Endothelial cell of umbilical vein (primary cell): ENCODE data around the gene MAP4K4.

ENCODE experiments used
- EZH2 ChIP-seq: IDR thresholded peaks from 2 replicates; pipeline ENCODE4 v1.6.1; 2012; ENCODE audit warnings: borderline replicate concordance, low read depth, mild to moderate bottlenecking, moderate library complexity, low read length, inconsistent platforms; ENCODE audit not compliant: severe bottlenecking
- MAX ChIP-seq: IDR thresholded peaks from 2 replicates; pipeline ENCODE4 v1.6.1; 2011; ENCODE audit not compliant: insufficient read depth, insufficient read length
- MYC ChIP-seq: IDR thresholded peaks from one replicate; pipeline ENCODE4 v1.6.1; 2011; ENCODE audit warnings: mild to moderate bottlenecking, low read depth, low read length
- POLR2A ChIP-seq: IDR thresholded peaks from 2 replicates; pipeline ENCODE4 v1.6.1; 2012; ENCODE audit warnings: low read depth, mild to moderate bottlenecking, control low read depth, low read length
- POLR2AphosphoS5 ChIP-seq: IDR thresholded peaks from 2 replicates; pipeline ENCODE4 v1.6.1; 2012; ENCODE audit warnings: low read depth, mild to moderate bottlenecking, control low read depth, low read length, moderate library complexity; ENCODE audit not compliant: insufficient read depth
- TF ChIP-seq, protein P1 (sequence below), 2 donors: IDR thresholded peaks; 1 replicate in 1 of 2; 2 replicates in 1 of 2; pipeline ENCODE4 v1.5.1; 2011; ENCODE audit warnings: low read length in 2 of 2, mild to moderate bottlenecking in 2 of 2, moderate library complexity in 2 of 2, control low read depth in 1 of 2, inconsistent platforms in 1 of 2, low read depth in 1 of 2; ENCODE audit not compliant: insufficient read depth in 1 of 2; ENCODE audit errors: extremely low read depth in 1 of 2

GRCh38 chr2:101821059-101821805, 123.7 kb downstream of the MAP4K4 start:
- no peak for TF ChIP-seq EZH2
- TF ChIP-seq POLR2A = no peak
- TF ChIP-seq, protein P1, sequence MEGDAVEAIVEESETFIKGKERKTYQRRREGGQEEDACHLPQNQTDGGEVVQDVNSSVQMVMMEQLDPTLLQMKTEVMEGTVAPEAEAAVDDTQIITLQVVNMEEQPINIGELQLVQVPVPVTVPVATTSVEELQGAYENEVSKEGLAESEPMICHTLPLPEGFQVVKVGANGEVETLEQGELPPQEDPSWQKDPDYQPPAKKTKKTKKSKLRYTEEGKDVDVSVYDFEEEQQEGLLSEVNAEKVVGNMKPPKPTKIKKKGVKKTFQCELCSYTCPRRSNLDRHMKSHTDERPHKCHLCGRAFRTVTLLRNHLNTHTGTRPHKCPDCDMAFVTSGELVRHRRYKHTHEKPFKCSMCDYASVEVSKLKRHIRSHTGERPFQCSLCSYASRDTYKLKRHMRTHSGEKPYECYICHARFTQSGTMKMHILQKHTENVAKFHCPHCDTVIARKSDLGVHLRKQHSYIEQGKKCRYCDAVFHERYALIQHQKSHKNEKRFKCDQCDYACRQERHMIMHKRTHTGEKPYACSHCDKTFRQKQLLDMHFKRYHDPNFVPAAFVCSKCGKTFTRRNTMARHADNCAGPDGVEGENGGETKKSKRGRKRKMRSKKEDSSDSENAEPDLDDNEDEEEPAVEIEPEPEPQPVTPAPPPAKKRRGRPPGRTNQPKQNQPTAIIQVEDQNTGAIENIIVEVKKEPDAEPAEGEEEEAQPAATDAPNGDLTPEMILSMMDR (IDR thresholded peaks at IDR 0.05; ENCODE audit: extremely low read depth in 1 of 2, insufficient read depth in 1 of 2, low read depth in 1 of 2, low read length in 2 of 2) = no peak
- no peak for TF ChIP-seq MYC
- TF ChIP-seq MAX = no peak
- TF ChIP-seq POLR2AphosphoS5 = no peak
